ENCODE results near the gene STAT5A. TPM values are rescaled to one million over a fixed set of nuclear protein-coding genes. Genes with fewer than 3 reads are reported as not detected.

Gene STAT5A
- total RNA-seq, 2 experiments from 2014 or later: 116 to 121 TPM

Other genes starting within 250 kb of the STAT5A start
- gene C17orf113, start 237.9 kb upstream of the STAT5A start, total RNA-seq: under 1 TPM; 0.23 to 0.40 TPM
- 1 to 10 TPM in 1 of 2 experiments, under 1 TPM in 1; 0.92 to 1.2 TPM for gene ZNF385C, start 190.0 kb upstream of the STAT5A start, total RNA-seq
- gene DHX58, start 175.8 kb upstream of the STAT5A start, total RNA-seq: 10 to 100 TPM; 23.5 to 24.9 TPM
- 10 to 100 TPM; 49.1 to 51.6 TPM for gene KAT2A, start 167.1 kb upstream of the STAT5A start, total RNA-seq
- under 1 TPM; 0.18 to 0.33 TPM for gene HSPB9, start 165.7 kb upstream of the STAT5A start, total RNA-seq
- 10 to 100 TPM; 44.4 to 48.9 TPM for gene RAB5C, start 133.5 kb upstream of the STAT5A start, total RNA-seq
- under 1 TPM; 0.39 to 0.44 TPM for gene KCNH4, start 107.4 kb upstream of the STAT5A start, total RNA-seq
- gene HCRT, start 103.0 kb upstream of the STAT5A start, total RNA-seq: not detected
- gene GHDC, start 94.0 kb upstream of the STAT5A start, total RNA-seq: 10 to 100 TPM; 13.6 to 14.6 TPM
- gene STAT5B, start 12.1 kb upstream of the STAT5A start, total RNA-seq: 10 to 100 TPM; 60.7 to 68.6 TPM
- 100 to 1,000 TPM; 221 to 223 TPM for gene STAT3, start 99.9 kb downstream of the STAT5A start, total RNA-seq
- gene CAVIN1, start 134.8 kb downstream of the STAT5A start, total RNA-seq: 1 to 10 TPM; 1.7 to 1.9 TPM
- gene ATP6V0A1, start 170.4 kb downstream of the STAT5A start, total RNA-seq: 1 to 10 TPM; 3.4 to 5.6 TPM
- 10 to 100 TPM; 10.6 to 13.6 TPM for gene NAGLU, start 247.7 kb downstream of the STAT5A start, total RNA-seq